HepG2 (cell line): ENCODE results near the gene LHB. TPM values are rescaled to one million over a fixed set of nuclear protein-coding genes. Genes with fewer than 3 reads are reported as not detected.

ENCODE experiments used
- ATAC-seq: fragments of 200-7000 bp; cut with Tn5 transposase; 3 replicates; pipeline ENCODE4 v1.9.1; 2020; ENCODE audit warnings: mild to moderate bottlenecking, moderate library complexity
- BruUV-seq: library from RNA; stranded (reverse); fragments of 400-500 nt; replicated peaks from 2 replicates; lab custom pipeline; 2021; lab: Mats Ljungman, UMichigan
- CTCF ChIA-PET: fragments of 300-600 bp; formaldehyde crosslinking; extraction: SDS; loops from one replicate; lab custom pipeline; 2021; ENCODE audit warnings: low total read pairs, inconsistent platforms, low intra/inter-chr PET ratio; lab: Yijun Ruan, JAX
- POLR2A ChIA-PET: fragments of 350-600 bp; sonication (Branson Sonifier 250); formaldehyde crosslinking; loops from one replicate; lab custom pipeline; 2020; ENCODE audit warnings: antibody characterized with exemption, inconsistent platforms; lab: Yijun Ruan, JAX
- DNase-seq: peaks from one replicate; pipeline ENCODE4 v3.0.0-alpha.2; 2015; ENCODE audit warnings: low spot score
- FAIRE-seq: peaks from 3 replicates; lab custom pipeline; 2011; peaks lifted over from hg19 to GRCh38; lab: Jason Lieb, UNC
- H2AFZ ChIP-seq: one replicate; pipeline ENCODE4 v1.6.1; 2011; ENCODE audit warnings: low read length, inconsistent platforms
- H3K27ac ChIP-seq: fragments of 300-600 bp; 3 replicates; pipeline ENCODE4 v1.8.0; 2011; ENCODE audit warnings: mixed run types, mild to moderate bottlenecking, mixed read lengths, low read length, inconsistent platforms; ENCODE audit not compliant: insufficient read depth; ENCODE audit errors: extremely low read length
- H3K27me3 ChIP-seq, 2 experiments: fragments of 200-600 bp in 1 of 2; 2 replicates in 1 of 2; 3 replicates in 1 of 2; pipeline versions ENCODE4 v1.6.0 to v1.8.0; 2011; ENCODE audit warnings: low read length in 2 of 2, mild to moderate bottlenecking in 2 of 2, moderate library complexity in 2 of 2, inconsistent platforms in 1 of 2; ENCODE audit not compliant: insufficient read depth in 2 of 2, control insufficient read depth in 1 of 2
- H3K36me3 ChIP-seq, 2 experiments: fragments of 200-600 bp in 1 of 2; replicated peaks in 1 of 2; 2 replicates in 1 of 2; 3 replicates in 1 of 2; pipeline versions ENCODE4 v1.5.1 to v1.8.0; 2011; ENCODE audit warnings: low read length in 2 of 2, inconsistent platforms in 1 of 2; ENCODE audit not compliant: insufficient read depth in 2 of 2, control insufficient read depth in 1 of 2
- H3K4me1 ChIP-seq: 2 replicates; pipeline ENCODE4 v1.5.1; 2012; ENCODE audit warnings: low read length, inconsistent platforms; ENCODE audit not compliant: insufficient read depth
- H3K4me2 ChIP-seq: 2 replicates; pipeline ENCODE4 v1.6.0; 2011; ENCODE audit warnings: low read depth, low read length, inconsistent platforms
- H3K4me3 ChIP-seq, 3 experiments: fragments of 200-600 bp in 1 of 3; sonication (generic), shearing (Covaris generic) in 1 of 3; replicated peaks in 1 of 3; 2 replicates each; pipeline ENCODE4 v1.5.1; 2011 to 2016; ENCODE audit warnings: low read length in 3 of 3, inconsistent platforms in 2 of 3, low read depth in 2 of 3, mild to moderate bottlenecking in 2 of 3, control low read depth in 1 of 3, mixed read lengths in 1 of 3; ENCODE audit not compliant: insufficient read depth in 1 of 3
- H3K79me2 ChIP-seq: one replicate; pipeline ENCODE4 v1.6.1; 2011; ENCODE audit warnings: low read length, inconsistent platforms; ENCODE audit not compliant: insufficient read depth
- H3K9ac ChIP-seq: 2 replicates; pipeline ENCODE4 v1.6.0; 2011; ENCODE audit warnings: mild to moderate bottlenecking, low read depth, low read length, inconsistent platforms; ENCODE audit not compliant: insufficient read depth
- H3K9me3 ChIP-seq: 2 replicates; pipeline ENCODE4 v1.5.1; 2012; ENCODE audit warnings: mild to moderate bottlenecking, low read length
- H4K20me1 ChIP-seq: 2 replicates; pipeline ENCODE4 v1.6.0; 2011; ENCODE audit warnings: inconsistent platforms, mild to moderate bottlenecking, low read length, moderate library complexity; ENCODE audit not compliant: insufficient read depth
- ARID4A ChIP-seq: sonication (generic); formaldehyde crosslinking; IDR thresholded peaks from 2 replicates; pipeline ENCODE4 v1.5.0; 2020; ENCODE audit warnings: mild to moderate bottlenecking, missing genetic modification reagents, borderline replicate concordance
- HOXA9 ChIP-seq: sonication (generic); formaldehyde crosslinking; IDR thresholded peaks from 2 replicates; pipeline ENCODE4 v1.8.1; 2022; ENCODE audit warnings: missing genetic modification reagents, mild to moderate bottlenecking, moderate library complexity, borderline replicate concordance
- MNT ChIP-seq: fragments of 450-650 bp; IDR thresholded peaks from 2 replicates; pipeline ENCODE4 v1.6.1; 2016
- PCBP1 ChIP-seq: fragments of 200-400 bp; formaldehyde crosslinking; IDR thresholded peaks from 2 replicates; pipeline ENCODE4 v1.6.1; 2017; ENCODE audit warnings: mild to moderate bottlenecking, low read depth, low read length, borderline replicate concordance
- TFAP4 ChIP-seq: sonication (generic); IDR thresholded peaks from 2 replicates; pipeline ENCODE4 v1.6.1; 2016; ENCODE audit warnings: low read depth, borderline replicate concordance
- ZBTB33 ChIP-seq: sonication (generic); formaldehyde crosslinking; IDR thresholded peaks from 2 replicates; pipeline ENCODE4 v1.4.0; 2020; ENCODE audit warnings: missing genetic modification reagents
- ZGPAT ChIP-seq: IDR thresholded peaks from 2 replicates; pipeline ENCODE4 v1.6.1; 2016; ENCODE audit warnings: mild to moderate bottlenecking
- WGBS: methylation state at CpG from one replicate; pipeline ENCODE4 v1.1.6; 2017; ENCODE audit warnings: low lambda C conversion rate; 5-methylcytosine and 5-hydroxymethylcytosine counted together
- in situ Hi-C: cut with HindIII; loops from 2 replicates; pipeline ENCODE4 v1.10.0; 2017; ENCODE audit warnings: low pct_unique_long_range_greater_than_20kb; ENCODE audit not compliant: extremely low pct_ligation_motif_present
- intact Hi-C: fragments of 100-400 bp; cut with micrococcal nuclease; formaldehyde crosslinking; loops from one replicate; pipeline ENCODE4 v1.10.0; 2022; ENCODE audit not compliant: unreplicated experiment
- polyA plus RNA-seq, 8 experiments: library from polyadenylated mRNA; depleted of rRNA in 3 of 8; stranded (reverse) in 7 of 8; unstranded in 1 of 8; fragments of >200 nt; fragmentation: Illumina TruSeq in 4 of 8; extraction: Trizol in 4 of 8; gene quantifications; 2 replicates each; pipeline versions ENCODE4 v1.2.1 to v1.2.3, GENCODE V29; 2011 to 2016; ENCODE audit warnings: low read depth in 4 of 8, missing spikeins in 1 of 8, mixed read lengths in 1 of 8; ENCODE audit not compliant: insufficient read depth in 1 of 8
- total RNA-seq, 5 experiments: library from RNA; depleted of rRNA; stranded (reverse); fragments of >200 nt; fragmentation: Illumina TruSeq; extraction: Trizol; gene quantifications; 2 replicates each; pipeline ENCODE4 v1.2.3, GENCODE V29; 2016; ENCODE audit warnings: low read depth in 1 of 5

The LHB gene
- total and polyA plus RNA-seq, 2 of the 13 experiments (the other 11 are each of a cell fraction or from before 2014, with no cell fraction given): not detected

- H3K27ac ChIP-seq: no peak overlapping the region
- ChIA-PET POLR2A (interaction anchor here (1.6 kb wide), 1 partner anchor 53 kb away, joined by 5 read pairs; no protein-coding TSS in a partner anchor), CTCF (no interaction called here)
- H3K79me2 ChIP-seq: no peaks in the 10 kb centered on the region
- DNase-seq: no peak
- no peak overlapping the region for H3K4me3 ChIP-seq
- intact Hi-C loops: no loop called here
- peaks cover 27% of the 10 kb centered on the region for H3K4me1 ChIP-seq
- no TSS peak for BruUV-seq
- no peak overlapping the region for H3K9ac ChIP-seq
- H3K27me3 ChIP-seq: peaks cover 0 to 25% of the 10 kb centered on the region in 2 experiments; a peak in 3 of 5 replicates
- no peak for ATAC-seq
- in situ Hi-C loops: no loop called here
- H3K36me3 ChIP-seq: peaks cover 0 to 5% of the 10 kb centered on the region in 2 experiments; a peak in 2 of 5 replicates
- H3K9me3 ChIP-seq: no peaks in the 10 kb centered on the region
- H2AFZ ChIP-seq: no peak overlapping the region
- H3K4me2 ChIP-seq: no peak overlapping the region
- no peak for TF ChIP-seq MNT
- TF ChIP-seq PCBP1: no peak
- no peak for TF ChIP-seq ARID4A (CRISPR knock-in tag)
- TF ChIP-seq ZBTB33 (CRISPR knock-in tag): no peak
- TF ChIP-seq TFAP4: no peak
- TF ChIP-seq ZGPAT (CRISPR knock-in tag): no peak
- TF ChIP-seq HOXA9 (CRISPR knock-in tag): no peak
- TF ChIP-seq, all 625 proteins: peak for 0
- H4K20me1 ChIP-seq: no peaks in the 10 kb centered on the region
- FAIRE-seq: no peak
- 46% methylated on average over 11 of the region's 11 CpGs for WGBS
These were observed 3.5 kb upstream of the LHB start for GRCh38 chr19:49020342-49020741.
